ENCODE results near the gene GFOD2.
A peak's percentile ranks its signal among the peaks of the same experiment; 100 is the strongest.
"Not testable (repeated sequence)": the region's sequence is repeated elsewhere in the genome, so short reads cannot be mapped to it uniquely, and the experiment has no call there.

GFOD2 gene

DNA sequence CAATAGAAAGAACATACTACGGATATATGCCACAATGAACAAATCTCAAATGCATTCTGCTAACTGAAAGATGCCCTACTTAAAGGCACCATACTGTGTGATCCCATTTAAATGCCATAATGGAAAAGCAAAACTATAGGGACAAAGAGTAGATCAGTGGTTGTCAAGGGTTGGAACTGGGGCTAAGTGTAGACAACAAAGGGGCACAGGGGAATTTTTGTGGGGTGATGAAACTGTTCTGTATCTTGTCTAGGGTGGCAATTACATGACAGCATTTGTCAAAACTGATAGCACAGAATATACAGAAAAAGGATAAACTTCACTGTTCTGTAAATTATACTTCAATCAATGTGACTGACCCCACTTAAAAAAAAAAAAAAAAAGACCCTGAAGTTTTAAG is 17.7 kb downstream of the GFOD2 start:
- DNase-seq, result no peak

DNA sequence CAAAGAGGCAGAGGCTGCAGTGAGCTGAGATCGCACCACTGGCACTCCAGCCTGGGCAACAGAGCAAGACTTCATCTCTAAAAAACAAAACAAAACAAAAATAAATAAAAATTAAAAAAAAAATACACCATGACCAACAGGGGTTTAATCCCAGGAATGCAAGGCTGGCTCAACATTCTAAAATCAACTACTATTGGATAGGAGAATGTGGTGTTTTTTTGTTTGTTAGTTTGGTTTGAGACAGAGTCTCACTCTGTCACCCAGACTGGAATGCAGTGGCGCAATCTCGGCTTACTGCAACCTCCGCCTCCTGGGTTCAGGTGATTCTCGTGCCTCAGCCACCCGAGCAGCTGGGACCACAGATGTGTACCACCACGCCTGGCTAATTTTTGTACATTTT is 19.9 kb downstream of the GFOD2 start:
- no peak for DNase-seq

DNA sequence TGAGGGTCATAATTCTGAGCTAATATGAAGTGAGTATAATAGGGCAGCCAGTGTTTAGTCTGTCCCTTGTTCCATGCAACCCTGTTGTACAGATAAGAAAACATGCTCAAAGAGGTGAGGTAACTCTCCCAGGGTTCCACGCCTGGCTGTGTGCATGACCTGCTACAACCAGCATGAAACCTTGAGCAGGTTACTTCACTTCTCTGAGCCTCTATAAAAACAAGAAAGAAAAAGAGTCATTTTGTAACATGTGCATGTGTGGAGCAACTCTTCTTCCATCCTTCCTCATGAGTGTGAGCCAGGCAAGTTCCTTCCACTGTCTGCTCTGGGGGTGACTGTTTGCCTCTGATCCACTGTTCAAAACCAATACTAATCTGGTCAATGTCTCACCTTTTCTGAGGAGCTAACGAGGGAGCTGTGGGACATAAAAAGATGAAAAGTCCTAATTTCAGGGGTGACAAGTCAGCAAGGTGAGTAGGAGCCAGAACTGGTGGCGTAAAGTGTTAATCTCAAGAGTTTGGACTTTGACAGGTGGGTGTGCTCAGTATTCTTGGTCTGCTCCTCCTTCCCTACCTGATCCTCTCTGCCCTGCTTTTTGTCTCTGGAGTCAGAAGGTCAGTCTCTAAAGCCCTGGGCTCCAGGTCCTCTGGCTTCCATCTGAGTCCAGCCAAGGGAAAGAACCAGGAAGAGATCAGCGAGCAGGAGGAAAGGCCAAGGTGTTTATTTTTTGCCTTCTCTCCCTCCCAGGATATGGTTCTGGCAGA is 21.5 kb downstream of the GFOD2 start:
- no peak for DNase-seq

DNA sequence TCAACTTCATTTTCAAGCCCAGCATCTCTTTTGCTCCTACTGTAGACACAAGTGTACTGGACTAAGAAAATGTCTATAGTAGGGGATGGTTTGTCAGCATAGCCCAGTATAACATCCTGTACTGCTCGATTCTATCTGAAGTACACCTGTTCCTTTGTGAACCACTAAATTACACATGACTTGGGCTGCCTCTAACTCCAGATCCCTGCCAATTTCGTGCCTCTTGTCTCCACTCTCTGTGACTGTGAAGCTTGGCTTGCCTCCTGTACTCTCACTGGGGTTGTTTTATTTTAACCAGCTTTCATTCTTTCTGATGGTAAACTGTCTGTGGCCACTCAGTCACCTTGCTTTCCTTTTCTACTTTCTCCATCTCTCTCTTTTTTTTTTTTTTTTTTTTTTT is 24.5 kb downstream of the GFOD2 start:
- DNase-seq, result no peak

DNA sequence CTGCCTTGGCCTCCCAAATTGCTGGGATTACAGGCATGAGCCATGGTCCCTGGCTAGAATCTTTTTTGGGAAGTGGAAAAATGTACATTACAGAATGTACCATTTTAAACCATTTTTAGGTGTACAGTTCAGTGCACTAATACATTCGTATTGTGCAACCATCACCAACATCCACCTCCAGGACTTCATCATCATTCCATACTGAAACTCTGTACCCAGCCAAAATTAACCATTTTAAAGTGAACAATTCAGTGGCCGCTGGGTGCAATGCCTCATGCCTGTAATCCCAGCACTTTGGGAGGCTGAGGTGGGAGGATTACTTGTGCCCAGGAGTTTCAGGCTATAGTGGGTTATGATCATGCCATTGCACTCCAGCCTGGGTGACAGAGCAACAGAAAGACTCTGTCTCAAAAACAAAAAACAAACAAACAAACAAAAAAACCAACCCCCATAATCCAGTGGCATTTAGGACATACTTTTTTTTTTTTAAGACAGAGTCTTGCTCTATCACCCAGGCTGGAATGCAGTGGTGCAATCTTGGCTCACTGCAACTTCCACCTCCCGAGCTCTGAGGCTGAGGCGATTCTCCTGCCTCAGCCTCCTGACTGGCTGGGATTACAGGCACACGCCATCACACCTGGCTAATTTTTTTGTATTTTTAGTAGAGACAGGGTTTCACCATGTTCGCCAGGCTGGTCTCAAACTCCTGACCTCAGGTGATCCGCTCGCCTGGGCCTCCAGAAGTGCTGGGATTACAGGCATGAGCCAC is 25.4 kb downstream of the GFOD2 start:
- not testable (repeated sequence) for DNase-seq

DNA sequence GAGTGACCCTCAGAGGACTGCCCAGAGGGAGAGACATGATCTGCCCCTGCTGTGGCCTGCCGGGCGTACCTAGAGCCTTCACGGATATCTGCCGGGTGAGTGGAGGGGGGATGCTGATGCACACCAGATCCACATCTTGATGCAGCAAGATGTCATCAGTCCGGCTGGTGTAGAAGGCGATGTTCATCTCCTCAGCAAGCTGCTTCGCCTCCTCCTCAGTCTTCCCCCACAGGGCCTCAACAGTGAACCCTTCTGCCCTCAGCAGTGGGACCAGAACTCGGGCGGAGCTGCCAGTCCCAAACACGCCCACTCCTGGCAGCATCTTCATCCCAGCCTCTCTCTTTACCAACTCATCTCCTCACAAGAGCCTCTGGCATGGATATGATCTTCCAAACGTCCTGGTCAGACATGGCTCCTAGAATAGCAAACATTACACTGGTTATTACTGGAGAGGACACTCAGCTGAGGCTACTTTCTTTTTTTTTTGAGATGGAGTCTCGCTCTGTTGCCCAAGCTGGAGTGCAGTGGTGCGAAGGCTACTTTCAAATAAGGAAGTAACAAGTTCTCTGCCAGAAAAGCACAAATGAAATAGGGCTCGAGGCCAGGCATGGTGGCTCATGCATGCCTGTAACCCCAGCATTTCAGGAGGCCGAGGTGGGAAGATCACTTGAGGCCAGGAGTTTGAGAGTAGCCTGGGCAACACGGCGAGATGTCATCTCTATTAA is 33.6 kb downstream of the GFOD2 start:
- no peak for DNase-seq

DNA sequence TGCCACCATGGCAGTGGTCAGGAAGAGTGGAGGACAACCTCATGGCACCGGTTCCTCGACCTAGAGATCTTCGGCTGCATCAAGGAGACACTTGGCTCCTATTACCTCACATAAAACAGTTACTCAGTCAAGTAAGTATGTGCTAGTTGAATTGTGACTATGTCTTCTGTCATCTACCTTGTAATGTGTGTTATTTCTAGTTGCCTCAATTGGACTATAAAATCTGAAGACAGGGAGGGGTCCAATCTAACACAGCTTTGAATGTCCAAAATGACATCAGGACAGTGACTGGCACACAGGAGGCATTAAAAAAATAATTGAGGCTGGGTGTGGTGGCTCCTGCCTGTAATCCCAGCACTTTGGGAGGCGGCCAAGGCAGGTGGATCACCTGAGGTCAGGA is 35.3 kb downstream of the GFOD2 start:
- DNase-seq, result no peak

DNA sequence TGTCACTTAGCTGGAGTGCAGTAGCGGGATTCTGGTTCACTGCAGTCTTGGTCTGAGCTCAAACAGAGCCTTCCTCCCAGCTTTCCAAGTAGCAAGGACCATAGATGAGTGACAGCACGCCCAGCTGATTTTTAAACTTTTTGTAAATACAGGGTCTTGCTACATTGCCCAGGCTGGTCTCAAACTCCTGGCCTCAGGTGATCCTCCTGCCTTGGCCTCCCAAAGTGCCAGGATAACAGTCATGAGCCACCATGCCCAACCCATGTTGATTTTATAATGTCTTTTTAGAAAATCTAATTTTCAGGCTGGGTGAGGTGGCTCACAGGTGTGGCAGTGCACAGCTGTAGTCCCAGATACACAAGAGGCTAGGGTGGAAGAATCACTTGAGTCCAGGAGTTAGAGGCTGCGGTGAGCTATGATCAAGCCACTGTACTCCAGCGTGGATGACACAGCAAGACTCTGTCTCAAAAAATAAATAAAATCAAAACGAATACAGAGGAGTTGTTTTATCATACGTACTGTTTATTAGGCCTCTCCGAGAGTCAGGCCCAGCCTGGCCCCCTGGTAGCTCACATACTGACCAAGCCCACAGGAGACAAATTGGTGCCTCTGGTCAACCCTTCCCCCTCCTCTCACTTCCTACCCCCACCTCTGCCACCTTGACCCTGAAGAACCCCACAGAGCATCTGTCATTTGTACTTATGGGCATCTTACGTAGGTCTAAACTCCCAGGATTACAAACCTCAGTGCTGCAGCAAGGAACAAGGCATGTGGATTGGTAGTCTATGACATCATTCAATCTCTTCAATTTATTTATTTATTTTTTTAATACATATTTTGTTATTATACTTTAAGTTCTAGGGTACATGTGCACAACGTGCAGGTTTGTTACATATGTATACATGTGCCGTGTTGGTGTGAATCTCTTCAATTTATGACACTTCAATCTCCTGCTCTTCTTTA is 38.9 kb downstream of the GFOD2 start:
- no peak for DNase-seq

DNA sequence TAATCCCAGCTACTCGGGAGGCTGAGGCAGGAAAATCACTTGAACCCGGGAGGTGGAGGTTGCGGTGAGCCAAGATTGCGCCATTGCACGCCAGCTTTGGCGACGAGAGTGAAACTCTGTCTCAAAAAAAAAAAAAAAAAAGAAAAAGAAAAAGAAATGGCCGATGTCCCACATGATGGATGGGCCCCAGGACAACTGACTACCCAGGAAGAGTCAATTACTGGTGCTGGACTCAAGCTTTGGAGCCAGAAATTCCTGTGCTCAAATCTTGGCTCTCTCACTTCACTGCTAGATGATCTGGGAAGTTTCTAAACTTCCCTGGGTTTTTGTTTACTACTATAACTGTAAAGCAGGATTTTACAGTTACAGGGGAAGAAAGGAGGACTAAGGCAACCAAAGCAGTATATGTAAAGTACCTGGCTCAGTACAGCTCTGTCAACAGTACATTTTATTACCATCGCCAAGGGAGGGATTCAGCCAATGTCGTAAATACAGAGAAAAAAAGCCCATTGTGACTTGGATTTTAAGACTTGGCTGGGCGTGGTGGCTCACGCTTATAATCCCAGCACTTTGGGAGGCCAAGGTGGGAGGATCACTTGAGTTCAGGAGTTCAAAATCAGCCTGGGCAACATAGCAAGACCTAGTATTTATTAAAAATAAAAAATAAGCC is 40.6 kb downstream of the GFOD2 start:
- no peak for DNase-seq

DNA sequence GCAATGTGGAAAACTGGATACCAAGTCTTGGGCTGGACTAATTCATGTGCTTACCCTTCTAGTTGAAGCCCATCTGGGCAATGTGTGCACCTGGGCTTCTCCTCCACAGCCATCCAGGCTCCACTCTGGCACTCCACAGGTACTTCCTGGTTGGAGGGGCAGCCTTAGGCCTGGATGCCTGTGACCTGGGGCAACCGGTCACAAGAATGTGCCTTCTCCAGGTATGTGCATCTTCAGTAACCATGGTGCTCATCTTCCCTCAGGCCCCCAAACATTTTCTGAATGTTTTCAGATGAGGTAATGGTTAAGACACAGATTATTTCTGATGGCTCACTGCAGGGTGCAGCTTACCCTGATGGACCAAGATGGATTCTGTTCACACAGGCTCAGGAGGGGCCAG is 41.4 kb downstream of the GFOD2 start:
- no peak for DNase-seq

DNA sequence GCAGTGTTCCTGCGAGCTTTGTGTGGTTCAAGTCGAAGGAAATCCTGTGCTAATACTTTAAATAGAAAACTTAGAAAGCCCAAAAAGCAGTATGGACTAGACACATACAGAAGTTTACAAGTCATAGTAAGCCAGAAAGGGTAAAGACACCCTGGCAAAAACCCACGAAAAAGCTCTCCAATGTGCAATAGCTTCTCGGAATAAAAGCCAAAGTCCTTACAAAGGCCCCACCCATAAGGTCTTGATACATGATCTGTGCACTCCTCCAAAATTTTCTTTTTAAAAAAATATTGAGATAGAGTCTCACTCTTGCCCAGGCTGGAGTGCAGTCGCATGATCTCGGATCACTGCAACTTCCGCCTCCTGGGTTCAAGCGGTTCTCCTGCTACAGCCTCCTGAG is 42.2 kb downstream of the GFOD2 start:
- DNase-seq, result no peak

DNA sequence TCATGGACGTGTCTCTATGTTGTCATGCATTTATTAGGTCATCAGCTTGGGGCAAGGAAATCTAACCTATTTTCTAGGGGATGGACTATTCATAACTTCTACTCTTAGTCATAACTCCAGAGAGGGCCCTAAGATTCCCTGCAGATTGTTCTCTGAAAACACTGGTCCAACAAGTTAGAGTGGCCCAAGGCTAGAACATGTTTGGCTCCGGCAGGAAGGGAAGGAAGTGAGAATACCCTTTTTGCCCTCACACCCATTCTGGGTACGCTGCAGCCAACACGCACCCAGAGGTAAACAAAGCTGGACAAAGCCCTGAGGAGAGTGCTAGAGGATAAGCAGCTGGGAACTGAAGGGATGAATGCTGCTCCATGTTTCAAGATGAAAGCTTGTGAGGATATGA is 42.6 kb downstream of the GFOD2 start:
- DNase-seq, result no peak

DNA sequence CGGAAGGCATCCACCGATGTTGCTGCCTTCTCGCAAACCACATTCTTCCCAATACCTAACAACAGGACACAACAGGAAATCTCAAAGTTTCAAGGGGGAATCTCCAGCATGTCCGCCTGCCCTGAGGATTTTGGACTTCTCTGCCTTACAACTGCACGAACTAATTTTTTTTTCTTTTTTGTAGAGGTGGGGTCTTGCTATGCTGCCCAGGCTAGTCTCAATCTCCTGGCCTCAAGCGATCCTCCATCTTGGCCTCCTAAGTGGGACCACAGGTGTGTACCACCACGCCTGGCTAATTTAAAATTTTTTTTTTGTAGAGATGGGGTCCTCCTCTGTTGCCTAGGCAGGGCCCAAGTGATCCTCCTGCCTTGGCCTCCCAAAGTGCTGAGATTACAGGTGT is 43.1 kb downstream of the GFOD2 start:
- no peak for DNase-seq

DNA sequence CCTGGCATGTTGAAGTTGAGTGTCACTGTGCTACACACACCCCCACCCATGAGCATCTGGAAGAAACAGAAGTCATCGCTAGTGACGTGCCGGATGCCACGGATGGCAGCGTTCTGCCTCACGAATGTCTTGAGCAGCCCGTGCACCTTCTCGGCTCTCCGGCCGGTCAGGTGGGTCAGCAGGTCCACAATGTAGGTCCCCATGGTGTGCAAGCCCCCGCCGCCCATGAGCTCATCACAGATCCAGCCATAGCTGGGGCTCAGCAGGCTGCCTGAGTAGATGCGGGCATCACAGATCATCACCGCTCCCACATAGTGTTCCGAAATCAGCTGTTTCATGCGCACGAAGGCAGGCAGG is 43.6 kb downstream of the GFOD2 start:
- no peak for DNase-seq

DNA sequence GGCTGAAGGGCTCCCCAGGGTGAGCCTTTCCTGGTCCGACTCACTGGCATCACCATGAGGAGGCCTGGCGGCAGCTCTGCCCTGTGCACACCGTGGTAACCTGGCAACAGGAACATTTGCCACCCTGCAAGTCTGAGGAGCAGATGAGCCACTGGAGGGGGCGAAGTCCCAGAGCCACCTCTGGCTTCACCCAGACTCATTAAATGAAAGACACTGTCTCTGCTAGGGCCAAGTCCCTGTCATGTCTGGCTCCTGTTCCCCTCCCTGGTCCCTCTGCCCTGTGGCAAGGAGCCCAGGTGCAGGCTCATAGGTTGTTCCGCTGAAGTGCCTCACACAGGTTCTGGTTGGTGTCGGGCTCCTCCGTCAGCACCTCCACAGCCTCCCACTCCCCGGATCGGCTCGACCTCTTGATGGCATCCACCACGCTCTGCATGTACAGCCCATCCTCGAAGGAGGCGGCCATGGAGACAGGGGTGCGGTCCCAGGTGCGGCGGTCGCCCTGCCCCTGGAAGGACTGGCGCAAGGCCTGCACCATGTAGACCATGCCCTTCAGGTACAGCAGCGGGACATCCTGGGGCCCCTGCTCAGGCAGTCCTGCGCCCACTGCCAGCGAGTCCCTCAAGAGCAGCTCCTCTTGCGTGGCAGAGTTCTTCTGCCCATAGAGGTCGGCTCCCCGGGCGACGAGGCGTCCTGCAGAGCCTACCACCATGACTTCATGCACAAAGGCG is 44.1 kb downstream of the GFOD2 start:
- DNase-seq, result no peak

DNA sequence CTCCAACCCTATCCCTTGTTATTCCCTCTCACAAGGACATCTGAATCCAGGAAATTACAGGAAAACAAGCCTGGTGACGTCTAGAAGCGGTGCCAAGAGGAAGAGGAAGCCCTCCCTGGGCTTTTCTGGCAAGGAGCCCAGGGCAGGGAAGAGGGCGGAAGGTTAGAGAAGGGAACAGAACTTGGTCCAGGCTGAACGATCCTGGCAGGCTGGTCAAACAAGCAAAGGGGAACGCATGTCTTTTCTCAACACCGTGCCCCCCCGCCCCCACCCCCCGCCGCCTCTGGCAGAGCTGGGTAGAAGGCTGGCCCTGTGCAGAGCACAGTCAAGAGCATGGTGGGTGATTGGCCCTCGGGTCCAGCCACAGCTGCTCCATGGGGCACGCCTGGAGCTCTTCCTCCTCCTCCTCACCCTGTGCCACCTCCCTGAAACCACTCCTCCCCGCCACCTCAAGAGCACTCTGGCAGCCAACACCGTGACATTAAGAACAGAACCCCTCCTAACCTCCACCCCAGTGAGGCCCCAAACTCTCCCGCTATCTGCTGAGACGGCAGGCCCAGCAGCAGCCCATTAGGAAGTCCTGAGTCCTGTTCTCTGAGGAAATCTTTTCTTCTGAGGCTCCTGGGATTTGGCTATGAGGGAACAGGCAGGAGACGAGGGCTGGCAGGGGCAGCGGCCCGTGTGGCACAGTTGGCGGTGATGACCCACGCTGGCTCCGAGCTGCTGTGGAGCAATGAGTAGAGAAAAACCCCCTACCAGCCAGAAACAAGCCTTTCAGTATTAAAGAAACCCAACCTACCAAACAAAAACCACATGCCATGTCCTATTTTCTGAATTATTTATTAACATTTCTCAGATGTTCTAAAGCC is 45.2 kb downstream of the GFOD2 start:
- peak; percentile 3 for DNase-seq

DNA sequence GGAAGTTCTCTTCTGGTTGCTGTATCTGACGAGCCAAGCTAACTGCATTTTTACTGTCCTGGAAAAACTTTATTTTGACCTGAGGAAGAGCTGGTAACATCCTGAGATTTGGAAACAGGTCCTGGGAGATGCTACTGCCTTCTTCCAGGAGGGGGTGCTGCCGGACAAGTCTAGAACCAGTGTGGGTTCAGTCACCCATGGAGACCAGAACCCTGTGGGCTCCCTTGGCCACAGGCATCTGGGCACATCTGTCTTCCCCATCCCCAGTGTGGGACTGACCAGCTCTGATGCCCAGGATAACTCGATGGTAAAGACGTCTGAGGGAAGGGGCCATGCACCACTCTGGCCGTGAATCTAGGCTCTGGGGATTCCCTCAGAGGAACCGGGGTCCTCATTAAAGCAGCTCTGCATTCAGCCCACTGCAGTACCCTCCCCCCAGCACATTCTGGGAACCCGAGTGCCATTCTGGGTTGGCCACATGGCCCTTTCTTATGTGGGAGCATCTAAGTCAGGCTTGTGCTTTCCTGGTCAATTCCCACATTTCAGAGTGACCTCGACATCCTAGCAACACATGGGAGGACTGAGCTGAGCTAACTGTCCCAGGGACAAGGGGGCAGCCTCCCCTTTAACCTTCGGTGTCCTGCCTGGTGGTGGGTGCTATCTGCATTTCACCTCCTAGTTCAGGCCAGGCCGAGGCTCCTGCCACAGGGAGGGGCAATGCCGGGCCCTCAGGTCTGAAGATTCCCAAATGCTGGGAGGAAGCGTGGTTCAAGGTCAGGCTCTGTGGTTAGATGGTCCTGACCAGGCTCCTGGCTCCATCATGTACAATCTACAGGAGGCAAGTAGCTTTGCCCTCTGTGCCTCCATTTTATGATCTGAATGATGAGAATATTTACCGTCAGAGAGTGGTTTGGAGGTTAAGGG is 46.1 kb downstream of the GFOD2 start:
- DNase-seq, result peak; percentile 12

DNA sequence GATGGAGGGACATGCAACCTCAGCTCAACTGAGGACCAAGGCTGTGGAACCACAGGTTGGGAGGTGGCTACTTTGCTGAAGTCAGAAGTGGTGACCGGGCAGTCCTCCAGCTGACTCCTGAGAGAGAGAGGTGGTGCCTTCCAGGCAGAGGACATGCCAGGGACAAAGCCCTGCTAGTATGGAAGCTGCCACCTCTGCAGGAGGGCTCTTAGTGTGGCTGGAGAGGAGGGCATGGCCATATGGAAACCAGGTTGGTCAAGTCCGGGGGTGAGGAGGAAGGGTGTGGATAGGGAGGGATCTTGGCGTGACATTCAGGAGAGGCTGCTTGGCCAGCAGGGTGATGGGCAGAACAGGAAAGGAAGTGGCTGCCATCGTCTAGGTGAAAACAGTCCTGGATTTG is 46.8 kb downstream of the GFOD2 start:
- DNase-seq, result no peak

DNA sequence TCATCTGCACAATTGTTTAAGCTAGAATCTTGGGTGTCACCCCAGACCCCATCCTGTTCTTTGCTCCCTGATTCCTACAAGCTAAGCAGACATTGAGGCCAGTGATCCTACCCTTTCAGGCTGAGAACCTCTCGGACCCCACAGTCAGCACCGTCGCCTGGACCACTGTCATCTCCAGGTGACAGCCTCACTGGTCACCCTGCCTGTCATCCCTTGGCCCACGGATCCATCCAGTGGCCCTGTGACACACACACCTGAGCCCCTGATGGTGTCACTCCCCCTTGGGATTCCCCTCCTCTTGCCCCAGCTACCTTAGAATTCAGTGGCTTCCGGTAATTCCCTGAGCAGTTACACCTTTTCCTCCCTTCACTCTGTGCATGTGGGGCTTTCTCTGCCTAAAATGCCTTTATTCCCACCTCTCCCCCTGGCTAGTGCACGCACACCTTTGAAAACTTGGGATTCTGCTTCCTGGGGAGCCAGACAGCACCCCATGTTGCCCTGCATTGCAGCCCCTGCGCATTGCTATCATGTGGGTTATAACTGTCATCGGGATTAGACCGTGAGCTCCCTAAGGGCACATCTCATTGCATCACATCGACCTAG is 49.5 kb downstream of the GFOD2 start:
- no peak for DNase-seq

Data from SHP77 treated with DMSO at 0.1 percent for 48 hours (cell line).